DND-41 (cell line): ENCODE measurements around the gene POU3F4.

Experiments
- ATAC-seq: fragments of 200-7000 bp; cut with Tn5 transposase; 3 replicates; pipeline ENCODE4 v1.9.1; 2021; ENCODE audit warnings: low read depth; ENCODE audit not compliant: insufficient read depth
- DNase-seq: peaks from one replicate; pipeline ENCODE4 v3.0.0-alpha.2; 2020
- H2AFZ ChIP-seq: 2 replicates; pipeline ENCODE4 v1.6.0; 2012; ENCODE audit warnings: low read depth, low read length
- H3K27ac ChIP-seq: 2 replicates; pipeline ENCODE4 v1.5.1; 2012; ENCODE audit warnings: low read length, inconsistent platforms
- H3K27me3 ChIP-seq: fragments of 200-600 bp; sonication (generic); 2 replicates; pipeline ENCODE4 v1.6.0; 2012; ENCODE audit warnings: low read length, mild to moderate bottlenecking, inconsistent platforms; ENCODE audit not compliant: insufficient read depth, poor library complexity
- H3K36me3 ChIP-seq: 2 replicates; pipeline ENCODE4 v1.5.1; 2012; ENCODE audit warnings: low read length, inconsistent platforms; ENCODE audit not compliant: insufficient read depth
- H3K4me1 ChIP-seq: 2 replicates; pipeline ENCODE4 v1.5.1; 2012; ENCODE audit warnings: mild to moderate bottlenecking, low read length; ENCODE audit not compliant: insufficient read depth
- H3K4me2 ChIP-seq: 2 replicates; pipeline ENCODE4 v1.6.0; 2012; ENCODE audit warnings: mild to moderate bottlenecking, moderate library complexity, low read length, inconsistent platforms; ENCODE audit not compliant: insufficient read depth
- H3K4me3 ChIP-seq, 2 experiments: fragments of 200-600 bp in 1 of 2; shearing (Covaris generic) in 1 of 2; 2 replicates each; pipeline ENCODE4 v1.5.1; 2012 to 2016; ENCODE audit warnings: inconsistent platforms in 2 of 2, low read length in 2 of 2, mild to moderate bottlenecking in 2 of 2, low read depth in 1 of 2, moderate library complexity in 1 of 2
- H3K79me2 ChIP-seq: 2 replicates; pipeline ENCODE4 v1.6.0; 2012; ENCODE audit warnings: low read length, inconsistent platforms; ENCODE audit not compliant: insufficient read depth
- H3K9ac ChIP-seq: 2 replicates; pipeline ENCODE4 v1.6.0; 2012; ENCODE audit warnings: low read depth, mild to moderate bottlenecking, inconsistent platforms, low read length, moderate library complexity
- H3K9me3 ChIP-seq: 2 replicates; pipeline ENCODE4 v1.5.1; 2012; ENCODE audit warnings: low read length, moderate library complexity, mild to moderate bottlenecking, inconsistent platforms; ENCODE audit not compliant: insufficient read depth, severe bottlenecking
- H4K20me1 ChIP-seq: 2 replicates; pipeline ENCODE4 v1.6.0; 2012; ENCODE audit warnings: low read length; ENCODE audit not compliant: insufficient read depth
- EZH2 ChIP-seq: IDR thresholded peaks from 3 replicates; pipeline ENCODE4 v1.6.1; 2012; ENCODE audit warnings: borderline replicate concordance, low read depth, mild to moderate bottlenecking, moderate library complexity, low read length, inconsistent platforms; ENCODE audit not compliant: severe bottlenecking
- TF ChIP-seq, protein P1 (sequence below): IDR thresholded peaks from 2 replicates; pipeline ENCODE4 v1.5.1; 2012; ENCODE audit warnings: borderline replicate concordance, low read length, moderate library complexity, mild to moderate bottlenecking; ENCODE audit not compliant: poor library complexity, severe bottlenecking; ENCODE audit errors: extremely low read depth

The POU3F4 gene

DNA sequence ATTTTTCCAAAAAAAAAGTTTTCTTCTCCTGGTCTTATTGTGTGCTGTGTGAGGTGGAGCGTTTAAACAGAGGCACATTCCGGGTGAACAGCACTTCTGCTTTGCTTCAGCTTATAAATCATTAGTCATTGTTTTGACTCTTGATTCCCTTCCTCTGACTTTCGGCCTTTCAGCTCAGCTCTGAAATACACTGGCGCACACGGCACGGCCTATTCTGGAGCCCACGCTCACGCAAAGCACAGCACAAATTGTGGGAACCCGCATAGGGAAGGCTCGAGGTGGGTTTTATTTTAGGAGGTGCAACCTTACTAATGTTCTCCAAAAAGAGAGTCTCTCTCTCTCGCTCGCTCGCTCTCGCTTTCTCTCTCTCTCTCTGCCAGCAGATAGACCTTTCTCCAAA lies 4.0 kb downstream of the POU3F4 start:
- no peak overlapping the region for H3K4me2 ChIP-seq
- DNase-seq, result no peak
- TF ChIP-seq EZH2, result no peak
- TF ChIP-seq, protein P1, sequence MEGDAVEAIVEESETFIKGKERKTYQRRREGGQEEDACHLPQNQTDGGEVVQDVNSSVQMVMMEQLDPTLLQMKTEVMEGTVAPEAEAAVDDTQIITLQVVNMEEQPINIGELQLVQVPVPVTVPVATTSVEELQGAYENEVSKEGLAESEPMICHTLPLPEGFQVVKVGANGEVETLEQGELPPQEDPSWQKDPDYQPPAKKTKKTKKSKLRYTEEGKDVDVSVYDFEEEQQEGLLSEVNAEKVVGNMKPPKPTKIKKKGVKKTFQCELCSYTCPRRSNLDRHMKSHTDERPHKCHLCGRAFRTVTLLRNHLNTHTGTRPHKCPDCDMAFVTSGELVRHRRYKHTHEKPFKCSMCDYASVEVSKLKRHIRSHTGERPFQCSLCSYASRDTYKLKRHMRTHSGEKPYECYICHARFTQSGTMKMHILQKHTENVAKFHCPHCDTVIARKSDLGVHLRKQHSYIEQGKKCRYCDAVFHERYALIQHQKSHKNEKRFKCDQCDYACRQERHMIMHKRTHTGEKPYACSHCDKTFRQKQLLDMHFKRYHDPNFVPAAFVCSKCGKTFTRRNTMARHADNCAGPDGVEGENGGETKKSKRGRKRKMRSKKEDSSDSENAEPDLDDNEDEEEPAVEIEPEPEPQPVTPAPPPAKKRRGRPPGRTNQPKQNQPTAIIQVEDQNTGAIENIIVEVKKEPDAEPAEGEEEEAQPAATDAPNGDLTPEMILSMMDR, result no peak
- no peaks in the 10 kb centered on the region for H3K27me3 ChIP-seq
- H3K4me1 ChIP-seq, result no peaks in the 10 kb centered on the region
- no peaks in the 10 kb centered on the region for H3K36me3 ChIP-seq
- H4K20me1 ChIP-seq, result no peaks in the 10 kb centered on the region
- H3K79me2 ChIP-seq, result no peaks in the 10 kb centered on the region
- no peak for ATAC-seq
- no peak overlapping the region for H2AFZ ChIP-seq
- H3K9ac ChIP-seq, result no peak overlapping the region
- no peaks in the 10 kb centered on the region for H3K9me3 ChIP-seq
- H3K27ac ChIP-seq, result no peak overlapping the region
- H3K4me3 ChIP-seq, result no peak overlapping the region

DNA sequence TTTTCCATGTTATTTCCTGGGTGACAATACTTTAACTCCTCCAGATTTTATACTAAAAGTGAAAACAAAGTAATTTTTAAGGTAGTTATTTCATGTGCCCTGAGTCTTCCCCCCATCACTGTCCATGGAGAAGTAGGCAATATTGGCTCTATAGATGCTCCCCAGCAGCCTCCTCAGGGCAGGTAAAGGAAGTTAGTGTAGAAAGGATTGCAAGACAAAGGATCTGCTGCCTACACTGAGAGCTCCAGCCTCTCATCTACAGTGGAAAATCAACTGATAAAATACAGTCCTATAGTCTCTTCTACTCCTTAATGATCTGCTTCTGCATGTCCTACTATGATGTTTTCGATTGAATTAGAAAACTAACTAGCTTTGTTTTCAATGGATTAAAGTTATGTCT lies 8.5 kb downstream of the POU3F4 start:
- Histone ChIP-seq H3K79me2 (no peaks in the 10 kb centered on the region), H2AFZ (no peak overlapping the region), H3K27me3 (no peaks in the 10 kb centered on the region), H3K4me1 (no peaks in the 10 kb centered on the region), H4K20me1 (no peaks in the 10 kb centered on the region), H3K9ac (no peak overlapping the region), H3K27ac (no peak overlapping the region), H3K9me3 (no peaks in the 10 kb centered on the region), H3K36me3 (no peaks in the 10 kb centered on the region), H3K4me3 (no peak overlapping the region), H3K4me2 (no peak overlapping the region)
- DNase-seq (no peak), ATAC-seq (no peak)
- TF ChIP-seq EZH2, result no peak
- TF ChIP-seq, protein P1, result no peak

DNA sequence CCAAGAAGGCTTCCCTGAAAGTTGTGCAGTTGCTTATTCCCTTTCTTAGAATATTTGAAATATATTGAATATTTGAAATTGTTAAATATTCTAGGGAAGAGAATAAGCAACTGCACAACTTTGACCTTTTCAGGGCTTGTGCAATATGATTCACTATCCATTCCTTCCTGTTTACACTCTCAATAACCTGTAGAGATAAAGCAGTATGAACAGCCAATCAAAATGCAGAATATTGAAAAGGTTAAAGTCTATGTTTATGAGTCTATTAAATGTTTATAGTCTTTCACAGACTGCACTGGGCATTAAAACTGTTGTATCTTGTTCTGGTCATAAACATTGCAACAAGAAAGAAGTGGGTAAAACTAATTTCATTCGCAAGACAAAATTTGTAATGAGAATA lies 13.8 kb downstream of the POU3F4 start:
- Histone ChIP-seq H3K4me3 (no peak overlapping the region), H3K9ac (no peak overlapping the region), H3K27ac (no peak overlapping the region), H4K20me1 (no peaks in the 10 kb centered on the region), H3K27me3 (no peaks in the 10 kb centered on the region), H3K36me3 (no peaks in the 10 kb centered on the region), H3K4me1 (no peaks in the 10 kb centered on the region), H3K4me2 (no peak overlapping the region), H2AFZ (no peak overlapping the region), H3K9me3 (no peaks in the 10 kb centered on the region), H3K79me2 (no peaks in the 10 kb centered on the region)
- TF ChIP-seq, protein P1, result no peak
- TF ChIP-seq EZH2, result no peak
- ATAC-seq, result no peak
- DNase-seq, result no peak

DNA sequence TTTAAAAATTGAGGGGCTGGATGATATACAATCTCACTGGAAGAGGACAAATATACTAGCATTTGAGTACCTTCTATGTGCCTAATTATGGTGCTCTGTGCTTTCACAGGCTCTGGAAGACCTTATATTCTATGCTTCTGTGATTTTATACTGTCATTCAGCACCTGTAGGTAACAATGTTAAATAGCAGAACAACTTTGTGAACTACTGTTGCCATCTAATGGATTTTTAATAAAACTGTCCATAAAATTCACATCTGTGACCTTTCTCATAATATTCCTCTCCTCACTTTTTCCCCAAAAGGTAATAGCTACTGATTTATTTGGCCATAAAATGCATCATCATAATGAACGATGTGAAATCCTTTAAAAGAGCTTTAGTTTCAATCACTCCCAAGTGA lies 21.9 kb downstream of the POU3F4 start:
- H3K36me3 ChIP-seq, result no peaks in the 10 kb centered on the region
- H3K4me1 ChIP-seq, result no peaks in the 10 kb centered on the region
- no peak for ATAC-seq
- no peak overlapping the region for H3K4me2 ChIP-seq
- H3K27me3 ChIP-seq, result no peaks in the 10 kb centered on the region
- H3K4me3 ChIP-seq, result no peak overlapping the region
- no peaks in the 10 kb centered on the region for H3K79me2 ChIP-seq
- no peak overlapping the region for H3K9ac ChIP-seq
- no peak overlapping the region for H2AFZ ChIP-seq
- H3K27ac ChIP-seq, result no peak overlapping the region
- H4K20me1 ChIP-seq, result no peaks in the 10 kb centered on the region
- H3K9me3 ChIP-seq, result no peaks in the 10 kb centered on the region
- TF ChIP-seq EZH2, result no peak
- TF ChIP-seq, protein P1, result no peak
- DNase-seq, result no peak
